ENCODE data around the gene SH2D1A. TPM values are rescaled to one million over a fixed set of nuclear protein-coding genes. Genes with fewer than 3 reads are reported as not detected.
A peak's percentile ranks its signal among the peaks of the same experiment; 100 is the strongest.

Gene SH2D1A
- total and polyA plus RNA-seq, 8 donors = 0.35 to 4.1 (median 1.7) TPM; not detected in 4

DNA sequence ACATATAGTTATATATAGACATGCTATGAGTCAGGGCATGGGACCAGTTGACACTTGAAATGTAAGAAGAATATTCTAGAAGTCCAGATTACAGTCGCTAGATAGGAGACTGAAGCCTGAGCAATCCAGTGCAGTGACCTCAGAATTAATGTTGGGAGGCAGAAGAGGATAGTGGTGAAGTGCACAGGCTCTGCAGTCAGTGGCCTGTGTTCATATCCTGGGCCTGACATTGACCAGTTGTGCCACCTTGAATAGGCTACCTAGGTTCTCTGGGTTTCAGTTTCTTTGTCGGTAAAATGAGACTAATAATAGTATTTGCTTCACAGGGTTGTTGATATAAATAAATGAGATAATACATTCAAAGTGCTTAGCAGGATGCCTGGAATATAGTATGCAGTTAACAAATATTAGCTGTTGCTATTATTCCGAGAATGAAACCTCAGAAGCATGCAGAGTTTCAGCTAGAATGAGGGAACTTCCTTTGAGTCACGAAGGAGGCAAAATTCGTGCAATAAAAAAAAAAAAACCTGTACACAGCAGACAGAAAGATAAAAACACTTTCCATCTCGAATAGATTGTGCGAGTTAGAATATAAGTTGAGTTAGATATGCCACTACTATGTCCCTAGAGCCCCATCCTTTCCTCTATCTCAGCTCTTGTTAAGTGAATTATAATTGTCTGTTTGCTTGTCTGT, 4.0 kb upstream of the SH2D1A start:
- Histone ChIP-seq H3K27ac (no peak overlapping the region), H3K27me3 (no peaks in the 10 kb centered on the region), H3K9me3 (no peaks in the 10 kb centered on the region), H3K36me3 (no peaks in the 10 kb centered on the region), H3K4me3 (no peak overlapping the region), H3K4me1 (no peaks in the 10 kb centered on the region)
- 60 to 84% (median 77%) methylated on average over 7 of the region's 7 CpGs for WGBS, 5 donors
- DNase-seq = no peak
- intact Hi-C loops (cut with DNase I; ENCODE audit: low total_unique reads) = no loop called here
- TF ChIP-seq EP300 (IDR thresholded peaks at IDR 0.05) = no peak
- no peak for TF ChIP-seq POLR2A (IDR thresholded peaks at IDR 0.05)
- TF ChIP-seq POLR2AphosphoS5 (IDR thresholded peaks at IDR 0.05) = no peak
- TF ChIP-seq, protein P1, sequence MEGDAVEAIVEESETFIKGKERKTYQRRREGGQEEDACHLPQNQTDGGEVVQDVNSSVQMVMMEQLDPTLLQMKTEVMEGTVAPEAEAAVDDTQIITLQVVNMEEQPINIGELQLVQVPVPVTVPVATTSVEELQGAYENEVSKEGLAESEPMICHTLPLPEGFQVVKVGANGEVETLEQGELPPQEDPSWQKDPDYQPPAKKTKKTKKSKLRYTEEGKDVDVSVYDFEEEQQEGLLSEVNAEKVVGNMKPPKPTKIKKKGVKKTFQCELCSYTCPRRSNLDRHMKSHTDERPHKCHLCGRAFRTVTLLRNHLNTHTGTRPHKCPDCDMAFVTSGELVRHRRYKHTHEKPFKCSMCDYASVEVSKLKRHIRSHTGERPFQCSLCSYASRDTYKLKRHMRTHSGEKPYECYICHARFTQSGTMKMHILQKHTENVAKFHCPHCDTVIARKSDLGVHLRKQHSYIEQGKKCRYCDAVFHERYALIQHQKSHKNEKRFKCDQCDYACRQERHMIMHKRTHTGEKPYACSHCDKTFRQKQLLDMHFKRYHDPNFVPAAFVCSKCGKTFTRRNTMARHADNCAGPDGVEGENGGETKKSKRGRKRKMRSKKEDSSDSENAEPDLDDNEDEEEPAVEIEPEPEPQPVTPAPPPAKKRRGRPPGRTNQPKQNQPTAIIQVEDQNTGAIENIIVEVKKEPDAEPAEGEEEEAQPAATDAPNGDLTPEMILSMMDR (IDR thresholded peaks at IDR 0.05) = no peak

DNA sequence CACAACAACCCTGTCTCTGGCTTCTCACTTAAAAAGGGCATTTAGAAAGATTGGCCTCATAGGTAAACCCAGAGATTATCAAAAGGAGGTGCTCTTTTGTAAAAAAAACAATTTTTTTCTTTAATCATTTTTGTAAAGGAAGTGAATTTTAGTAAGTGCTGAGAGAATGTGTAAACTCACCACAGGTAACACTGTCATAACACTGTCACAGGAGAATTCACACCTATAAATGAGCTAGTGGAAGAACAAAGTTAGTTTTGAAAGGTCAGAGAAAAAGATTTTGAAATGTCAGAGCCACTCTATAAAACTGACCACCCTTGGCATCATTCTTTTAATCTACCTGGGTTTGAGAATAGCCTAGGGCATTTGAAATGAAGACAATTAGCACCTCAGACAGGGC, 3.3 kb upstream of the SH2D1A start:
- no peak for DNase-seq
- TF ChIP-seq, protein P1 (IDR thresholded peaks at IDR 0.05) = no peak
- no peak for TF ChIP-seq EP300 (IDR thresholded peaks at IDR 0.05)
- no peak for TF ChIP-seq POLR2A (IDR thresholded peaks at IDR 0.05)
- no peak for TF ChIP-seq POLR2AphosphoS5 (IDR thresholded peaks at IDR 0.05)
- no peaks in the 10 kb centered on the region for H3K9me3 ChIP-seq
- H3K4me1 ChIP-seq = no peaks in the 10 kb centered on the region
- no peaks in the 10 kb centered on the region for H3K27me3 ChIP-seq
- no peak overlapping the region for H3K27ac ChIP-seq
- intact Hi-C loops (cut with DNase I; ENCODE audit: low total_unique reads) = no loop called here
- no peaks in the 10 kb centered on the region for H3K36me3 ChIP-seq
- no peak overlapping the region for H3K4me3 ChIP-seq

DNA sequence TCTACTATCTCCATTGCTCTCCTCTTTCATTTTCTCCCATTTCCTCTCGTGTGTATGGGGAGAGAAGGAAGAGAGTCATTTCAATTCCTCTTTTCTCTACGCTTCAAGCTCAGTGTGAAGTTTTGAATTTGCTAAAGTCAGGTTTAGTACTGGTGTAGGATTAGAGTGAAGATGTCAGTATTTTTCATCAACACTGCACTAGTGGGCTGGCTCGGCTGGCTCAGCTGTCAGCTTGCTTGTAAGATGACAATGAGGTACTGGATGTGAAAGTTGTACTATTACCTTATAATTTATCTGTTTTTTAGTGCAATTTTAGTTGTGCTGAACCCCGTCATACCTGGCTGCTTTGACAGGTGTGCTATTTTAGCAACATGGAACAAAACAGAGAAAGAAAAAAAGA, 2.1 kb upstream of the SH2D1A start:
- WGBS, 5 donors = 67 to 78% (median 70%) methylated on average over 4 of the region's 4 CpGs
- no peaks in the 10 kb centered on the region for H3K4me1 ChIP-seq
- TF ChIP-seq POLR2AphosphoS5 (IDR thresholded peaks at IDR 0.05) (no peak), EP300 (IDR thresholded peaks at IDR 0.05) (no peak), POLR2A (IDR thresholded peaks at IDR 0.05) (no peak)
- TF ChIP-seq, protein P1 (IDR thresholded peaks at IDR 0.05) = no peak
- H3K27ac ChIP-seq = no peak overlapping the region
- H3K27me3 ChIP-seq = no peaks in the 10 kb centered on the region
- DNase-seq = no peak
- intact Hi-C loops (cut with DNase I; ENCODE audit: low total_unique reads) = no loop called here
- no peaks in the 10 kb centered on the region for H3K36me3 ChIP-seq
- H3K9me3 ChIP-seq = no peaks in the 10 kb centered on the region
- no peak overlapping the region for H3K4me3 ChIP-seq

DNA sequence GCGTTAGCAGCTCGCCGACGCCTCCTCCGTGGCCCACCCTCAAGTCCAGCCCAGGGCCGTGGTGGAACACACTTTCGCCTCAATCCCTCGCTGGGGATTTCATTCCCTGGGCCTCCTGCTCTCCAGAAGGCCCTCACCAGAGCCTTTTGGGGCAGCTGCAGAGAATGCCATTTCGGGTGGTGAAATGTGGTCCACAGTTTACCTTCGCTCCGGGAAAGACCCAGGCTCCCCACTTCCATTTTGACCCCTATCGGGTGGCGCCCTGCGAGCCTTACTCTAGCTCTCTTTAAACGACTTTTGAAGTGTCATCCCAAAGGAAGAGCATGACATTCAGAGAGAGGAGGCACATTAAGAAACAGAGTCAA, 496 bp downstream of the SH2D1A start:
- no peak for DNase-seq
- 77 to 91% (median 82%) methylated on average over 7 to 15 of the region's 15 CpGs for WGBS, 5 donors
- Histone ChIP-seq H3K4me1 (no peaks in the 10 kb centered on the region), H3K9me3 (no peaks in the 10 kb centered on the region), H3K27ac (peak overlapping the region in 4 of 5 donors; percentile 14 to 46 (median 22)), H3K4me3 (no peak overlapping the region), H3K36me3 (no peaks in the 10 kb centered on the region), H3K27me3 (no peaks in the 10 kb centered on the region)
- intact Hi-C loops (cut with DNase I; ENCODE audit: low total_unique reads) = no loop called here
- TF ChIP-seq EP300 (IDR thresholded peaks at IDR 0.05) = no peak

DNA sequence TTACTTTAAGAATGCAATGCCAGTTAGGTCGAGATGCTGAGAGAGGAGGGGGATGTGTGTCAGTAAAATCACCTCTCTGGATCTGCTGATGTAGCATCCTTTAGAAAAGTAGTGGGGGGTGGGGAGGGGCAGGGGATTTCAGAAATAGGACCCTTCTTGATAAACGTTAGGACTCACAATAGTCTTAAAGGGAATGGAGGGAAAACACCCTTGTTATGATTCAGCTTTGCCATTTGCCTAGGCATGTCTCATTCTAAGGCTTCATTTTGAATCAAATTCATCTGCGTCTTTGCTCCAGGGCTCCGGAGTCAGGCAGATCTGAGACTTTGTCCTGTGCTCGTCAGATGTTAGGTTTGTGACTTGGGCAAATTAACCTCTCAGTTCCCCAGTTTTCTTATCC, 879 bp downstream of the SH2D1A start:
- H3K36me3 ChIP-seq = no peaks in the 10 kb centered on the region
- H3K9me3 ChIP-seq = no peaks in the 10 kb centered on the region
- no peak overlapping the region for H3K4me3 ChIP-seq
- DNase-seq = no peak
- H3K27ac ChIP-seq = peak overlapping the region in 1 of 5 donors; percentile 14
- 38 to 57% (median 44%) methylated on average over 5 of the region's 5 CpGs for WGBS, 5 donors
- intact Hi-C loops (cut with DNase I; ENCODE audit: low total_unique reads) = no loop called here
- H3K27me3 ChIP-seq = no peaks in the 10 kb centered on the region
- H3K4me1 ChIP-seq = no peaks in the 10 kb centered on the region
- TF ChIP-seq POLR2AphosphoS5 (IDR thresholded peaks at IDR 0.05) = no peak
- TF ChIP-seq POLR2A (IDR thresholded peaks at IDR 0.05) = no peak
- no peak for TF ChIP-seq EP300 (IDR thresholded peaks at IDR 0.05)
- TF ChIP-seq, protein P1 (IDR thresholded peaks at IDR 0.05) = no peak
